T-cell (primary cell): ENCODE data around the gene SFT2D1. TPM values are rescaled to one million over a fixed set of nuclear protein-coding genes. Genes with fewer than 3 reads are reported as not detected.

ENCODE experiments used
- ATAC-seq, 4 experiments: fragments of 200-7000 bp in 3 of 4; fragments of 150-1000 bp in 1 of 4; cut with Tn5 transposase; replicated peaks in 1 of 4; 1 replicate in 3 of 4; 2 replicates in 1 of 4; pipeline ENCODE4 v1.10.0; 2021; ENCODE audit warnings: moderate library complexity in 3 of 4, mild to moderate bottlenecking in 2 of 4, moderate number of reproducible peaks in 1 of 4
- CTCF ChIA-PET, 2 donors: fragments of 300-600 bp; sonication (Branson Sonifier 250); formaldehyde crosslinking; loops; one replicate each; lab custom pipeline; 2022; ENCODE audit warnings: antibody characterized with exemption in 2 of 2; lab: Charles Lee
- POLR2A ChIA-PET, 2 donors: fragments of 300-600 bp; sonication (Branson Sonifier 250); formaldehyde crosslinking; loops; one replicate each; lab custom pipeline; 2022; ENCODE audit warnings: antibody characterized with exemption in 2 of 2; lab: Charles Lee
- DNase-seq, 35 experiments: peaks; one replicate each; pipeline versions ENCODE4 v3.0.0 to v3.0.0-alpha.2; 2013 to 2023
- H3K27ac ChIP-seq: one replicate; pipeline ENCODE4 v1.5.1; 2013; ENCODE audit warnings: low read length
- H3K27me3 ChIP-seq, 2 experiments: replicated peaks in 1 of 2; 1 replicate in 1 of 2; 2 replicates in 1 of 2; pipeline versions ENCODE4 v1.6.1 to v1.7.0; 2013; ENCODE audit warnings: low read length in 1 of 2, mixed read lengths in 1 of 2; ENCODE audit not compliant: control insufficient read depth in 2 of 2, insufficient read depth in 2 of 2; ENCODE audit errors: extremely low read depth in 1 of 2
- H3K36me3 ChIP-seq, 2 donors: 1 replicate in 1 of 2; 2 replicates in 1 of 2; pipeline versions ENCODE4 v1.6.1 to v1.7.0; 2013; ENCODE audit warnings: low read length in 1 of 2; ENCODE audit not compliant: control insufficient read depth in 2 of 2, insufficient read depth in 1 of 2; ENCODE audit errors: extremely low read depth in 1 of 2
- H3K4me1 ChIP-seq, 2 experiments: 1 replicate in 1 of 2; 2 replicates in 1 of 2; pipeline versions ENCODE4 v1.6.1 to v1.7.0; 2013; ENCODE audit warnings: low read length in 2 of 2, mixed read lengths in 1 of 2; ENCODE audit not compliant: insufficient read depth in 2 of 2, control insufficient read depth in 1 of 2; ENCODE audit errors: extremely low read depth in 1 of 2
- H3K4me3 ChIP-seq, 2 donors: 1 replicate in 1 of 2; 2 replicates in 1 of 2; pipeline versions ENCODE4 v1.5.1 to v1.7.0; 2013; ENCODE audit warnings: mild to moderate bottlenecking in 2 of 2, low read length in 1 of 2, moderate library complexity in 1 of 2; ENCODE audit not compliant: control insufficient read depth in 1 of 2; ENCODE audit errors: extremely low read depth in 1 of 2
- H3K9me3 ChIP-seq: 2 replicates; pipeline ENCODE4 v1.7.0; 2013
- H3K27ac Mint-ChIP-seq, 2 donors: one replicate each; pipeline ENCODE4 v1.8.0; 2020 to 2021; ENCODE audit warnings: mild to moderate bottlenecking in 2 of 2, mixed read lengths in 2 of 2
- H3K27me3 Mint-ChIP-seq, 2 donors: one replicate each; pipeline ENCODE4 v1.8.0; 2021 to 2022; ENCODE audit warnings: mixed read lengths in 2 of 2
- H3K36me3 Mint-ChIP-seq: one replicate; pipeline ENCODE4 v1.8.0; 2021; ENCODE audit warnings: mixed read lengths
- H3K4me1 Mint-ChIP-seq, 3 donors: one replicate each; pipeline ENCODE4 v1.8.0; 2020 to 2022; ENCODE audit warnings: mixed read lengths in 3 of 3, mild to moderate bottlenecking in 1 of 3
- H3K4me3 Mint-ChIP-seq, 3 donors: one replicate each; pipeline ENCODE4 v1.8.0; 2020 to 2022; ENCODE audit warnings: mild to moderate bottlenecking in 3 of 3, mixed read lengths in 3 of 3, moderate library complexity in 3 of 3
- H3K9me3 Mint-ChIP-seq, 3 donors: one replicate each; pipeline ENCODE4 v1.8.0; 2020 to 2022; ENCODE audit warnings: mixed read lengths in 3 of 3
- WGBS: methylation state at CpG from one replicate; pipeline ENCODE4 v1.1.5; 2013; ENCODE audit warnings: missing lambda C conversion rate; ENCODE audit not compliant: insufficient coverage; 5-methylcytosine and 5-hydroxymethylcytosine counted together
- total RNA-seq, 35 experiments: library from RNA in 6 of 35; stranded (reverse) in 6 of 35; fragments of 120-200 nt in 1 of 35; gene quantifications; one replicate each; pipeline versions ENCODE4 v1.2.1 to v1.2.4 and lab custom pipeline; 2013 to 2026

SFT2D1 gene
- total RNA-seq, 5 donors from 2014 or later (not counting 1 experiment from before 2014, with no cell fraction given) = 13.8 to 32.0 (median 24.6) TPM

GRCh38 chr6:166344240-166344639, 1.9 kb upstream of the SFT2D1 start:
- Mint-ChIP-seq H3K4me1 (peaks cover 9 to 15% (median 13%) of the 10 kb centered on the region in 3 donors), H3K27me3 (no peaks in the 10 kb centered on the region), H3K9me3 (peaks cover 0 to 2% (median 0%) of the 10 kb centered on the region in 3 donors), H3K27ac (no peak overlapping the region), H3K4me3 (peak overlapping the region in 1 of 3 donors; percentile 47), H3K36me3 (no peaks in the 10 kb centered on the region)
- DNase-seq (no peak), ATAC-seq (no peak)
- WGBS = 91% methylated on average over 6 of the region's 8 CpGs
- no peaks in the 10 kb centered on the region for H3K27me3 ChIP-seq
- peaks cover 11 to 26% of the 10 kb centered on the region in 2 experiments for H3K4me1 ChIP-seq
- no peak overlapping the region for H3K4me3 ChIP-seq
- no peaks in the 10 kb centered on the region for H3K9me3 ChIP-seq
- POLR2A ChIA-PET = no interaction called here
- CTCF ChIA-PET = no interaction called here
- no peaks in the 10 kb centered on the region for H3K36me3 ChIP-seq
- H3K27ac ChIP-seq = no peak overlapping the region

DNA sequence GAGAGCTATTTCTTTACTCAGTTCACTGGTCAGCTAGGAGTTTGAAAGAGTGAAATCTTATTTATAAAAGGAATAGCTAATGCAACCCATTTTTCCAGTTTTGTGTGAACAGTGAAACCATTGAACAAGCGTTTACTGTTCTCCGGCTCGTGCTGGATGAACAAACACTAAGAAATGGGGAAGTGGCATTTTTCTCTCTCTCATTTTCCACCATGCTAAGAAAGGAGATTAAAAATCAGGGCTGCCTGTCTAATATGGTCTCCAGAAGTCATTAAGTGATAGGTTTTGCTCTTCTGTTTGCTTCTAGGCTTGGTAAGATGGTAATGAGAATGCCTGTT, 774 bp upstream of the SFT2D1 start:
- ChIA-PET POLR2A (interaction anchor here in 1 of 2 donors (0.7 kb wide), 1 partner anchor 38 kb away, joined by 4 read pairs; no protein-coding TSS in a partner anchor), CTCF (interaction anchor here in 1 of 2 donors (1.4 kb wide), 1 partner anchor 67 kb away, joined by 4 read pairs; no protein-coding TSS in a partner anchor)
- Mint-ChIP-seq H3K36me3 (peaks cover 4% of the 10 kb centered on the region), H3K27ac (peak overlapping the region; percentile 29 to 60), H3K27me3 (no peaks in the 10 kb centered on the region), H3K9me3 (no peaks in the 10 kb centered on the region), H3K4me3 (peak overlapping the region; percentile 85 to 94 (median 87)), H3K4me1 (peaks cover 9 to 15% (median 13%) of the 10 kb centered on the region in 3 donors)
- no peaks in the 10 kb centered on the region for H3K36me3 ChIP-seq
- H3K4me3 ChIP-seq = peak overlapping the region; percentile 62 to 98
- H3K9me3 ChIP-seq = no peaks in the 10 kb centered on the region
- peaks cover 16 to 36% of the 10 kb centered on the region in 2 experiments for H3K4me1 ChIP-seq
- no peak for DNase-seq
- no peak for ATAC-seq
- WGBS = no CpG with 5 or more reads among the region's 3 CpGs
- no peaks in the 10 kb centered on the region for H3K27me3 ChIP-seq
- H3K27ac ChIP-seq = peak overlapping the region; percentile 85

GRCh38 chr6:166341977-166342348, 382 bp downstream of the SFT2D1 start:
- Histone ChIP-seq H3K4me1 (peaks cover 16 to 40% of the 10 kb centered on the region in 2 experiments), H3K27ac (peak overlapping the region; percentile 85), H3K36me3 (peaks cover 0 to 10% of the 10 kb centered on the region in 2 donors), H3K9me3 (no peaks in the 10 kb centered on the region), H3K27me3 (no peaks in the 10 kb centered on the region), H3K4me3 (peak overlapping the region; percentile 62 to 98)
- H3K4me3 Mint-ChIP-seq = peak overlapping the region; percentile 85 to 94 (median 87)
- H3K9me3 Mint-ChIP-seq = no peaks in the 10 kb centered on the region
- H3K27me3 Mint-ChIP-seq = no peaks in the 10 kb centered on the region
- DNase-seq = peak in 4 of 35 experiments; percentile 2 to 38 (median 16)
- peaks cover 9 to 22% (median 13%) of the 10 kb centered on the region in 3 donors for H3K4me1 Mint-ChIP-seq
- H3K36me3 Mint-ChIP-seq = peaks cover 13% of the 10 kb centered on the region
- ChIA-PET CTCF (interaction anchor here in 1 of 2 donors (1.0 to 1.4 kb wide), 2 partner anchors 39 to 66 kb away, joined by 4 to 6 read pairs; no protein-coding TSS in a partner anchor), POLR2A (no interaction called here)
- WGBS = 0% methylated on average over 13 of the region's 16 CpGs
- peak overlapping the region; percentile 91 to 93 for H3K27ac Mint-ChIP-seq
- ATAC-seq = peak; percentile 28 to 58 (median 44)

DNA sequence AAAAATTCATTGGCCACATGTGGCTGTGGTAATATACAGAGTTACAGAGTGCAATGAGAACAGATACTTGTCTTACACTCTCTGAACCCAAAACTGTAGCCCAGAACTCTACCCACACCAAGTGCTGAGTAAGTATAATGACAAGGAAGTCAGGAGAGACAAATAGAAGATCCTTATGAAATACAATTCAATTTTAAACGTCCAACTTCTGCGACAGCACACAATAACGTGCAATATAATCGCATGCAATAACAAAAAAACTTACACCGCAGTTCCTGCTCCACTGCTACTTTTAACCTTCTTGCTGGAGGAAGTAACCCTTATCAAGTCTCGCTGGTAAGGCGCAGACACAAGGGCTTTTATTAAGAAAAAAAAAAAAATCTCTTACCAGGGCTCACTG, 881 bp downstream of the SFT2D1 start:
- H3K27ac ChIP-seq = peak overlapping the region; percentile 85
- no peaks in the 10 kb centered on the region for H3K27me3 Mint-ChIP-seq
- ChIA-PET POLR2A (no interaction called here), CTCF (interaction anchor here in 1 of 2 donors (1.0 kb wide), 1 partner anchor 40 kb away, joined by 6 read pairs; no protein-coding TSS in a partner anchor)
- H3K9me3 ChIP-seq = no peaks in the 10 kb centered on the region
- peak overlapping the region; percentile 85 to 94 (median 87) for H3K4me3 Mint-ChIP-seq
- WGBS = 2% methylated on average over 7 of the region's 7 CpGs
- ATAC-seq (peak; percentile 48 to 69 (median 52)), DNase-seq (peak in 8 of 35 experiments; percentile 5 to 55 (median 20))
- peaks cover 13% of the 10 kb centered on the region for H3K36me3 Mint-ChIP-seq
- H3K36me3 ChIP-seq = peaks cover 0 to 15% of the 10 kb centered on the region in 2 donors
- H3K9me3 Mint-ChIP-seq = no peaks in the 10 kb centered on the region
- no peaks in the 10 kb centered on the region for H3K27me3 ChIP-seq
- peaks cover 14 to 22% (median 17%) of the 10 kb centered on the region in 3 donors for H3K4me1 Mint-ChIP-seq
- H3K4me1 ChIP-seq = peaks cover 16 to 45% of the 10 kb centered on the region in 2 experiments
- peak overlapping the region; percentile 62 to 98 for H3K4me3 ChIP-seq
- peak overlapping the region; percentile 91 to 93 for H3K27ac Mint-ChIP-seq

DNA sequence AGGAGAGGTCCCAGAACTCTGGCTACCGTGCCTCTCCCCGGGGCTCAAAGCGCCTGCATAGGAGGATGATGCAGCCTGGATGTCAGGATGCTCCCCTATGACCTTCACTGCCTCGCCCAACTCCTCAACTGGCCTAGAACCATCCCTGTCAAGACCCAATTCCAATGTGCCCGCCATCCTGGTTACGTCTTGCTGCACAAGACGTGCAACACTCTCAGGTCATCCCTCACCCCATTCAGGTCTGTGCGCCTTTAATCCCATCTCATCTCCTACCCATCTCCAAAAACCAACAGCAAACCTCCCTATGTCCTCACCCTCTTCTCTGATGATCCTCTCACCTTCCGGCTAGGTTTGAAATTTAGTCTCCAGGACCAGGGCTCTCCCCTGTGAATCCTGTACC, 3.5 kb downstream of the SFT2D1 start:
- Mint-ChIP-seq H3K9me3 (no peaks in the 10 kb centered on the region), H3K27me3 (no peaks in the 10 kb centered on the region), H3K36me3 (peaks cover 30% of the 10 kb centered on the region), H3K4me3 (no peak overlapping the region), H3K27ac (no peak overlapping the region), H3K4me1 (peaks cover 39 to 43% (median 40%) of the 10 kb centered on the region in 3 donors)
- Histone ChIP-seq H3K4me3 (no peak overlapping the region), H3K4me1 (peaks cover 23 to 65% of the 10 kb centered on the region in 2 experiments), H3K36me3 (peaks cover 8 to 21% of the 10 kb centered on the region in 2 donors), H3K9me3 (no peaks in the 10 kb centered on the region), H3K27me3 (no peaks in the 10 kb centered on the region), H3K27ac (no peak overlapping the region)
- ChIA-PET POLR2A (no interaction called here), CTCF (no interaction called here)
- WGBS = 98% methylated on average over 9 of the region's 9 CpGs
- DNase-seq (no peak), ATAC-seq (no peak)

GRCh38 chr6:166336847-166337246, 5.5 kb downstream of the SFT2D1 start:
- peaks cover 8 to 21% of the 10 kb centered on the region in 2 donors for H3K36me3 ChIP-seq
- H3K36me3 Mint-ChIP-seq = peaks cover 39% of the 10 kb centered on the region

More at GRCh38 chr6:166336847-166337246, 5.5 kb downstream of the SFT2D1 start:
- Mint-ChIP-seq H3K27ac (no peak overlapping the region), H3K27me3 (no peaks in the 10 kb centered on the region), H3K4me1 (peaks cover 51 to 55% (median 55%) of the 10 kb centered on the region in 3 donors), H3K4me3 (no peak overlapping the region), H3K9me3 (no peaks in the 10 kb centered on the region)
- no peaks in the 10 kb centered on the region for H3K27me3 ChIP-seq
- no peak for DNase-seq
- ChIA-PET POLR2A (no interaction called here), CTCF (interaction anchor here in 1 of 2 donors (1.0 kb wide), 1 partner anchor 50 kb away, joined by 3 read pairs; no protein-coding TSS in a partner anchor)
- WGBS = 100% methylated on average over 2 of the region's 3 CpGs
- no peak for ATAC-seq
- H3K27ac ChIP-seq = no peak overlapping the region
- H3K9me3 ChIP-seq = no peaks in the 10 kb centered on the region
- no peak overlapping the region for H3K4me3 ChIP-seq
- peaks cover 32 to 78% of the 10 kb centered on the region in 2 experiments for H3K4me1 ChIP-seq
